HCT116 (cell line): ENCODE results near the gene NLRP10. TPM values are rescaled to one million over a fixed set of nuclear protein-coding genes. Genes with fewer than 3 reads are reported as not detected.

ENCODE experiments used
- ATAC-seq: fragments of 200-7000 bp; cut with Tn5 transposase; 2 replicates; pipeline ENCODE4 v1.9.1; 2020; ENCODE audit warnings: mild to moderate bottlenecking, moderate library complexity
- BruUV-seq: library from RNA; stranded (reverse); fragments of 400-500 nt; replicated peaks from 2 replicates; lab custom pipeline; 2021; lab: Mats Ljungman, UMichigan
- CTCF ChIA-PET: fragments of 300-600 bp; sonication (Branson Sonifier 250); formaldehyde crosslinking; loops from one replicate; lab custom pipeline; 2021; ENCODE audit warnings: antibody characterized with exemption; lab: Charles Lee
- POLR2A ChIA-PET: fragments of 300-600, 350-600 bp; sonication (Branson Sonifier 250); formaldehyde crosslinking; loops from one replicate; lab custom pipeline; 2021; ENCODE audit warnings: antibody characterized with exemption; lab: Charles Lee
- RAD21 ChIA-PET, 2 experiments: fragments of 300-600 bp; sonication (Branson Sonifier 250); formaldehyde crosslinking; loops; one replicate each; lab custom pipeline; 2023; ENCODE audit warnings: low total read pairs in 2 of 2; ENCODE audit not compliant: uncharacterized antibody in 2 of 2, unreplicated experiment in 2 of 2, low non-redundant PET in 1 of 2; lab: Charles Lee
- DNase-seq: peaks from one replicate; pipeline ENCODE4 v3.0.0-alpha.2; 2010; ENCODE audit warnings: low read depth, low spot score
- H2AFZ ChIP-seq: fragments of 200-600 bp; shearing (Covaris generic), sonication (generic); 2 replicates; pipeline ENCODE4 v1.6.1; 2017; ENCODE audit warnings: low read depth, mixed run types, mixed read lengths, antibody characterized with exemption, low read length; ENCODE audit not compliant: poor library complexity, severe bottlenecking
- H3K27ac ChIP-seq: 2 replicates; pipeline ENCODE4 v1.5.1; 2012; ENCODE audit warnings: low read depth, low read length
- H3K27me3 ChIP-seq: fragments of 200-600 bp; sonication (generic); 2 replicates; pipeline ENCODE4 v1.6.1; 2016; ENCODE audit warnings: mixed run types, low read length, mixed read lengths; ENCODE audit not compliant: insufficient read depth
- H3K36me3 ChIP-seq, 2 experiments: fragments of 200-500 bp in 1 of 2; fragments of 200-600 bp in 1 of 2; sonication (Bioruptor generic) in 1 of 2; sonication (generic) in 1 of 2; 2 replicates each; pipeline versions ENCODE4 v1.5.1 to v1.6.1; 2014 to 2016; ENCODE audit warnings: low read length in 2 of 2, inconsistent platforms in 1 of 2, mixed read lengths in 1 of 2, mixed run types in 1 of 2; ENCODE audit not compliant: insufficient read depth in 2 of 2, control insufficient read depth in 1 of 2
- H3K4me1 ChIP-seq, 2 experiments: fragments of 200-600 bp in 1 of 2; sonication (generic) in 1 of 2; 2 replicates each; pipeline versions ENCODE4 v1.5.1 to v1.6.1; 2012 to 2017; ENCODE audit warnings: low read length in 2 of 2, inconsistent platforms in 1 of 2, mild to moderate bottlenecking in 1 of 2, mixed read lengths in 1 of 2, mixed run types in 1 of 2, moderate library complexity in 1 of 2; ENCODE audit not compliant: insufficient read depth in 2 of 2, control insufficient read depth in 1 of 2
- H3K4me2 ChIP-seq: fragments of 200-600 bp; sonication (generic); 2 replicates; pipeline ENCODE4 v1.6.1; 2017; ENCODE audit warnings: mixed run types, low read length, mixed read lengths
- H3K4me3 ChIP-seq, 2 experiments: fragments of 200-600 bp in 1 of 2; sonication (generic) in 1 of 2; replicated peaks in 1 of 2; 2 replicates each; pipeline ENCODE4 v1.5.1; 2011 to 2016; ENCODE audit warnings: low read length in 2 of 2, control low read depth in 1 of 2, low read depth in 1 of 2, mild to moderate bottlenecking in 1 of 2, mixed read lengths in 1 of 2, mixed run types in 1 of 2
- H3K79me2 ChIP-seq: fragments of 200-600 bp; sonication (generic); 2 replicates; pipeline ENCODE4 v1.6.1; 2017; ENCODE audit warnings: mild to moderate bottlenecking, mixed run types, low read length, moderate library complexity, mixed read lengths; ENCODE audit not compliant: insufficient read depth
- H3K9ac ChIP-seq: fragments of 200-600 bp; sonication (generic); 2 replicates; pipeline ENCODE4 v1.6.1; 2016; ENCODE audit warnings: low read length, mixed read lengths
- H3K9me2 ChIP-seq: fragments of 200-600 bp; sonication (generic), shearing (Covaris generic); 2 replicates; pipeline ENCODE4 v1.6.1; 2017; ENCODE audit warnings: mixed run types, mild to moderate bottlenecking, moderate library complexity; ENCODE audit not compliant: insufficient read depth
- H3K9me3 ChIP-seq, 2 experiments: fragments of 200-500 bp in 1 of 2; fragments of 200-600 bp in 1 of 2; sonication (Bioruptor generic) in 1 of 2; sonication (generic) in 1 of 2; 2 replicates each; pipeline ENCODE4 v1.6.1; 2014 to 2017; ENCODE audit warnings: low read length in 2 of 2, mixed read lengths in 2 of 2, inconsistent platforms in 1 of 2, low read depth in 1 of 2, mild to moderate bottlenecking in 1 of 2, mixed run types in 1 of 2, moderate library complexity in 1 of 2; ENCODE audit not compliant: control insufficient read depth in 1 of 2, insufficient read depth in 1 of 2
- H4K20me1 ChIP-seq: fragments of 200-600 bp; sonication (generic), shearing (Covaris generic); 2 replicates; pipeline ENCODE4 v1.6.1; 2017; ENCODE audit warnings: mixed run types, mild to moderate bottlenecking, moderate library complexity; ENCODE audit not compliant: insufficient read depth
- CBX3 ChIP-seq: IDR thresholded peaks from 2 replicates; pipeline ENCODE4 v1.6.1; 2012; ENCODE audit warnings: low read depth
- CEBPB ChIP-seq: IDR thresholded peaks from 2 replicates; pipeline ENCODE4 v1.6.1; 2012; ENCODE audit warnings: low read depth
- EGR1 ChIP-seq: IDR thresholded peaks from 2 replicates; pipeline ENCODE4 v1.6.1; 2012; ENCODE audit warnings: low read depth
- EZH2 ChIP-seq: fragments of 200-600 bp; sonication (generic); IDR thresholded peaks from 2 replicates; pipeline ENCODE4 v1.6.1; 2017; ENCODE audit warnings: antibody characterized with exemption, mixed run types
- SIN3A ChIP-seq: IDR thresholded peaks from 2 replicates; pipeline ENCODE4 v1.6.1; 2012; ENCODE audit warnings: low read depth
- SRF ChIP-seq: IDR thresholded peaks from 2 replicates; pipeline ENCODE4 v1.6.1; 2012; ENCODE audit warnings: low read depth
- TCF7L2 ChIP-seq: IDR thresholded peaks from 2 replicates; pipeline ENCODE4 v1.7.0; 2011; ENCODE audit warnings: borderline replicate concordance, inconsistent platforms; ENCODE audit not compliant: insufficient read depth, insufficient read length; ENCODE audit errors: extremely low read depth
- YY1 ChIP-seq: IDR thresholded peaks from 2 replicates; pipeline ENCODE4 v1.6.1; 2011; ENCODE audit warnings: low read length, low read depth, moderate library complexity, mild to moderate bottlenecking; ENCODE audit not compliant: insufficient replicate concordance; ENCODE audit errors: extremely low read depth
- ZBTB33 ChIP-seq: IDR thresholded peaks from 2 replicates; pipeline ENCODE4 v1.6.1; 2011; ENCODE audit warnings: mild to moderate bottlenecking, low read length, moderate library complexity; ENCODE audit not compliant: insufficient replicate concordance; ENCODE audit errors: extremely low read depth
- ZNF274 ChIP-seq: fragments of 200-500 bp; sonication (Bioruptor generic); IDR thresholded peaks from 2 replicates; pipeline ENCODE4 v1.6.1; 2014; ENCODE audit warnings: mild to moderate bottlenecking, low read depth, low read length, inconsistent platforms
- intact Hi-C: fragments of 100-400 bp; cut with micrococcal nuclease; formaldehyde crosslinking; loops from 2 replicates; pipeline ENCODE4 v1.10.0; 2022
- total RNA-seq: library from RNA; stranded (reverse); gene quantifications from one replicate; pipeline ENCODE4 v1.2.1, GENCODE V29; 2021; ENCODE audit not compliant: unreplicated experiment

The NLRP10 gene
- total RNA-seq, 1 experiment from 2014 or later, result not detected

DNA sequence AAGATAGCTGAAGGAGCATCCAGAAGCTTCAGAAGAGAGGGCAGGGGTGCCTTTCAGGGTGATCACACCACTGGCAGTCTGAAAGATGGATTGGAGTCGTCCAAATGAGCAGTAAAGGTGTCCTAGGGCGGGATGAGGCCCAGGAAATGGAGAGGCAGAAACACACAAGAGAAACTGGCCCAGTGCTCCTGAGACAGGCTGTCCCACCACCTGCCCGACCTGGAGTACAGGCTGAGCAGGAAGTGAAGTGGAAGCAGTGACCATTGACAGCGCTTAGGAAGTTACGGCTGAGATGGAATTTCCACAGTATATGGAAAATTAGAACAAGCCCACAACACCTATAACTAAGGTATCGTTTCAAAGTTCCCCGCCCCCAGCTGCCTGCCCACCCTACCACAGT, 37.9 kb upstream of the NLRP10 start (continued):
- TF ChIP-seq CEBPB (no peak), ZNF274 (no peak), SIN3A (no peak), ZBTB33 (no peak), TCF7L2 (no peak), EZH2 (no peak)
- TF ChIP-seq, all 23 proteins: peak for 0

DNA sequence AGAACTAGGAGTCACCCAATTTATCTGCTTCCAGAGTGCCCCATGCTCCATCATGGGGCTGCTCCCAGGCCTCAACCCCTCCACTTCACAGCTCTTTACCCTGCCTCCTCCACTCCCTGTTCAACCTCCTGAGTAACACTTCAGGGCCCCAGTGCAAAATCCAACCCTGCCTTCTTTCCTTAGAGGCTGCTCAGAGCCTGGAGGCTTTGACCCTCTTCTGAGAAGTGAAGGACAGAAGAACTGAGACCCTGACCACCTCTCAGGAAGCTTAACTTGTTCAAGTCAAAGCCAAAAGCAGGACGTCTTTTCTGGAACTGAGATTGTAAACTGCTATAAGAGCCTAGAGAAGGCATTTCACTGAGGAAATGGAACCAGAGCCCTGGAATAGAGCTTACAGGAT, 37.4 kb upstream of the NLRP10 start:
- Histone ChIP-seq H3K4me3 (no peak overlapping the region), H3K4me2 (no peak overlapping the region), H3K27ac (no peak overlapping the region), H3K36me3 (peaks cover 12 to 18% of the 10 kb centered on the region in 2 experiments; a peak in 3 of 4 replicates), H3K9me3 (no peaks in the 10 kb centered on the region), H3K9me2 (no peaks in the 10 kb centered on the region), H4K20me1 (no peaks in the 10 kb centered on the region), H3K79me2 (no peaks in the 10 kb centered on the region), H2AFZ (no peak overlapping the region), H3K4me1 (no peaks in the 10 kb centered on the region), H3K27me3 (no peaks in the 10 kb centered on the region), H3K9ac (no peak overlapping the region)
- intact Hi-C loops, result no loop called here
- POLR2A ChIA-PET, result no interaction called here
- no peak for TF ChIP-seq SRF
- no peak for TF ChIP-seq YY1
- TF ChIP-seq EGR1, result no peak
- no peak for TF ChIP-seq CBX3
- ATAC-seq (no peak), DNase-seq (no peak)
- RAD21 ChIA-PET, result no interaction called here
- BruUV-seq, result no TSS peak
- CTCF ChIA-PET, result interaction anchor here (0.8 to 7.7 kb wide), 3 partner anchors 85 to 95 kb away, joined by 3 to 184 read pairs (median 5); no protein-coding TSS in a partner anchor
